OCI-LY7 (cell line): ENCODE data around the gene TAB2. TPM values are rescaled to one million over a fixed set of nuclear protein-coding genes. Genes with fewer than 3 reads are reported as not detected.

Source experiments
- BruUV-seq: library from RNA; stranded (reverse); fragments of 400-500 nt; replicated peaks from 2 replicates; lab custom pipeline; 2021; lab: Mats Ljungman, UMichigan
- CTCF ChIA-PET: fragments of 300-600 bp; sonication (Branson Sonifier 250); formaldehyde crosslinking; loops from one replicate; lab custom pipeline; 2022; ENCODE audit warnings: antibody characterized with exemption; ENCODE audit not compliant: unreplicated experiment; lab: Charles Lee
- POLR2A ChIA-PET: fragments of 300-600 bp; sonication (Branson Sonifier 250); formaldehyde crosslinking; loops from one replicate; lab custom pipeline; 2022; ENCODE audit warnings: antibody characterized with exemption; lab: Charles Lee
- DNase-seq: peaks from one replicate; pipeline ENCODE4 v3.0.0-alpha.2; 2015; ENCODE audit warnings: low spot score
- H2AFZ ChIP-seq: fragments of 200-600 bp; sonication (generic), shearing (Covaris generic); 2 replicates; pipeline ENCODE4 v1.6.1; 2014; ENCODE audit warnings: mild to moderate bottlenecking, antibody characterized with exemption, low read length, moderate library complexity
- H3K27ac ChIP-seq: fragments of 200-600 bp; sonication (generic); 2 replicates; pipeline ENCODE4 v1.5.1; 2014; ENCODE audit warnings: mixed run types, low read depth, mild to moderate bottlenecking, moderate library complexity, low read length, inconsistent platforms; ENCODE audit not compliant: poor library complexity, severe bottlenecking
- H3K36me3 ChIP-seq: fragments of 200-600 bp; sonication (generic); 2 replicates; pipeline ENCODE4 v1.6.1; 2014; ENCODE audit warnings: mild to moderate bottlenecking, antibody characterized with exemption, low read length, moderate library complexity, mixed read lengths; ENCODE audit not compliant: insufficient read depth
- H3K4me1 ChIP-seq: fragments of 200-600 bp; sonication (generic); 2 replicates; pipeline ENCODE4 v1.5.1; 2014; ENCODE audit warnings: mild to moderate bottlenecking, low read length; ENCODE audit not compliant: insufficient read depth, poor library complexity, severe bottlenecking
- H3K4me2 ChIP-seq: fragments of 200-600 bp; sonication (generic); 2 replicates; pipeline ENCODE4 v1.6.1; 2014; ENCODE audit warnings: mild to moderate bottlenecking, low read length
- H3K4me3 ChIP-seq: fragments of 200-600 bp; sonication (generic); 2 replicates; pipeline ENCODE4 v1.5.1; 2014; ENCODE audit warnings: mild to moderate bottlenecking, low read depth, low read length; ENCODE audit not compliant: poor library complexity, severe bottlenecking
- H3K79me2 ChIP-seq: fragments of 200-600 bp; sonication (generic); 2 replicates; pipeline ENCODE4 v1.6.1; 2016; ENCODE audit warnings: low read depth, mild to moderate bottlenecking, low read length, moderate library complexity, mixed read lengths; ENCODE audit not compliant: insufficient read depth
- H3K9me2 ChIP-seq: fragments of 200-600 bp; sonication (generic); 2 replicates; pipeline ENCODE4 v1.6.1; 2016; ENCODE audit warnings: mild to moderate bottlenecking, low read length, mixed read lengths; ENCODE audit not compliant: insufficient read depth
- H3K9me3 ChIP-seq: fragments of 200-600 bp; sonication (generic); 2 replicates; pipeline ENCODE4 v1.6.1; 2014; ENCODE audit warnings: mild to moderate bottlenecking, mixed run types, low read length, mixed read lengths
- H4K20me1 ChIP-seq: fragments of 200-600 bp; sonication (generic); 2 replicates; pipeline ENCODE4 v1.6.1; 2014; ENCODE audit warnings: mild to moderate bottlenecking, antibody characterized with exemption, low read length, moderate library complexity, mixed read lengths; ENCODE audit not compliant: insufficient read depth
- EZH2phosphoT487 ChIP-seq: fragments of 200-600 bp; sonication (generic); IDR thresholded peaks from 2 replicates; pipeline ENCODE4 v1.6.1; 2018; ENCODE audit warnings: low read depth, borderline replicate concordance, mild to moderate bottlenecking, mixed run types, antibody characterized with exemption, low read length, moderate library complexity, mixed read lengths
- intact Hi-C: fragments of 100-400 bp; cut with micrococcal nuclease; formaldehyde crosslinking; loops from one replicate; pipeline ENCODE4 v1.10.0; 2022; ENCODE audit not compliant: unreplicated experiment
- total RNA-seq, 2 experiments: library from RNA; depleted of rRNA in 1 of 2; stranded (reverse); fragments of >200 nt in 1 of 2; shearing (Covaris generic) in 1 of 2; gene quantifications; 2 replicates each; pipeline ENCODE4 v1.2.3, GENCODE V29; 2014 to 2022
- TF ChIP-seq, protein P1 (sequence below): fragments of 200-600 bp; sonication (generic); conservative IDR thresholded peaks from 2 replicates; pipeline ENCODE4 v1.5.1; 2014; ENCODE audit warnings: mild to moderate bottlenecking, antibody characterized with exemption, low read length, moderate library complexity, mixed read lengths

Gene TAB2
- total RNA-seq, 2 experiments from 2014 or later: 17.3 to 35.8 TPM

DNA sequence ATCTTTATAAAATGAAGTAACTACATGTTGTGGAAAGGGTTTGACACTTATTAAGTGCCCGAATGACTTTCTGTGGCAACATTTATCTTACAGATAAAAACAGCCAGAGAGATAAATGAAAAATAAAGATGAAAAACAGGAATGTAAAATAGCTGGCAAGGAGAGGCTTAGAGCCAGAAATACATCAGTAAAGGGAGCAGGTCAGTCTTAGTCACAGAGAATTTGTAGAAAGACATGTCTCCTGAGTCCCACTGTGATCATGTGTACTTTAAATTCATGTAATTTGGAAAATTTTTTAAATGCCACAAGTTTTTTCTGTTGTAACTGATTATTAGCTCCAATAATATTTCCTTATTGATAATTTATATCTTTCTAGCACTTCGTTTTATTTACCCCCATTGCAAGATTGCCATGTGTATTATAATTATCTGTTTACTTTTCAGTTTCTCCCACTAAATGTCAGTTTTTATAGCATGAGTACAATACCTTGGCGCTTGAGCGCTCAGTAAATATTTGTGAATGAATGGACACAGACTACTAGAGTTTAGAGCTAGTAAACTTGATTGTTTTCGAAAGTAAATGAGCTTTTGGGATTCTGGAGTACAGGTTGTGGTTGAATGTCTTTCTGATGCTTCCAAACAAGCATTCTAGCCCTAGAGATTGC lies 15.2 kb downstream of the TAB2 start:
- intact Hi-C loops: no loop called here
- H3K4me3 ChIP-seq: no peak overlapping the region
- no peaks in the 10 kb centered on the region for H3K9me2 ChIP-seq
- TF ChIP-seq, protein P1, sequence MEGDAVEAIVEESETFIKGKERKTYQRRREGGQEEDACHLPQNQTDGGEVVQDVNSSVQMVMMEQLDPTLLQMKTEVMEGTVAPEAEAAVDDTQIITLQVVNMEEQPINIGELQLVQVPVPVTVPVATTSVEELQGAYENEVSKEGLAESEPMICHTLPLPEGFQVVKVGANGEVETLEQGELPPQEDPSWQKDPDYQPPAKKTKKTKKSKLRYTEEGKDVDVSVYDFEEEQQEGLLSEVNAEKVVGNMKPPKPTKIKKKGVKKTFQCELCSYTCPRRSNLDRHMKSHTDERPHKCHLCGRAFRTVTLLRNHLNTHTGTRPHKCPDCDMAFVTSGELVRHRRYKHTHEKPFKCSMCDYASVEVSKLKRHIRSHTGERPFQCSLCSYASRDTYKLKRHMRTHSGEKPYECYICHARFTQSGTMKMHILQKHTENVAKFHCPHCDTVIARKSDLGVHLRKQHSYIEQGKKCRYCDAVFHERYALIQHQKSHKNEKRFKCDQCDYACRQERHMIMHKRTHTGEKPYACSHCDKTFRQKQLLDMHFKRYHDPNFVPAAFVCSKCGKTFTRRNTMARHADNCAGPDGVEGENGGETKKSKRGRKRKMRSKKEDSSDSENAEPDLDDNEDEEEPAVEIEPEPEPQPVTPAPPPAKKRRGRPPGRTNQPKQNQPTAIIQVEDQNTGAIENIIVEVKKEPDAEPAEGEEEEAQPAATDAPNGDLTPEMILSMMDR: no peak
- no peak for TF ChIP-seq EZH2phosphoT487
- H3K27ac ChIP-seq: no peak overlapping the region
- CTCF ChIA-PET: no interaction called here
- H3K9me3 ChIP-seq: no peaks in the 10 kb centered on the region
- H3K4me1 ChIP-seq: peaks cover 3% of the 10 kb centered on the region
- no TSS peak for BruUV-seq
- no peak overlapping the region for H2AFZ ChIP-seq
- H3K4me2 ChIP-seq: no peak overlapping the region
- peaks cover 53% of the 10 kb centered on the region for H4K20me1 ChIP-seq
- H3K36me3 ChIP-seq: no peaks in the 10 kb centered on the region
- peaks cover 100% of the 10 kb centered on the region for H3K79me2 ChIP-seq
- DNase-seq: no peak
- POLR2A ChIA-PET: interaction anchor here (1.3 to 3.3 kb wide), 3 partner anchors 11 to 18 kb away, joined by 4 to 17 read pairs (median 7); no protein-coding TSS in a partner anchor

DNA sequence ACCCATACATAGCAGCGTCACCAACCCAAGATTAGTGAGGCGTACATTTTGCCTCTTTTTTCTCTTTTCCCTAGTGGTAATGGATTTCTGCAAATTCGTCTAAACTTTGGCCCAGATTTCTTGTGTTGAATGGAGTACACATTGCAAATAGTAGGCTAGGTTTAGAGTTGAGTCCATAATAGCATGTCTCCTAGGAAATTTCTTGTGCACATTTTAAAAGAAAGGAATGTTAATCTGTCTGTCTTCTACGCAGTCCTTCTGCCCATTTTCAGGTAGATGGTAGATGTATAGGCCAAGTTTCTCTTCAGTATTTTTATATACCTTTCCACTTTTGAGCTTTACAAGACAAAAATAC lies 15.7 kb downstream of the TAB2 start:
- no peaks in the 10 kb centered on the region for H3K9me2 ChIP-seq
- no peaks in the 10 kb centered on the region for H3K9me3 ChIP-seq
- no TSS peak for BruUV-seq
- H3K4me2 ChIP-seq: no peak overlapping the region
- no peak overlapping the region for H3K27ac ChIP-seq
- TF ChIP-seq EZH2phosphoT487: no peak
- TF ChIP-seq, protein P1: no peak
- peaks cover 100% of the 10 kb centered on the region for H3K79me2 ChIP-seq
- intact Hi-C loops: no loop called here
- no peak overlapping the region for H3K4me3 ChIP-seq
- H2AFZ ChIP-seq: no peak overlapping the region
- POLR2A ChIA-PET: interaction anchor here (0.6 to 3.3 kb wide), 5 partner anchors 11 to 91 kb away, joined by 3 to 17 read pairs (median 4); no protein-coding TSS in a partner anchor
- no peaks in the 10 kb centered on the region for H3K36me3 ChIP-seq
- peaks cover 3% of the 10 kb centered on the region for H3K4me1 ChIP-seq
- DNase-seq: no peak
- peaks cover 53% of the 10 kb centered on the region for H4K20me1 ChIP-seq
- CTCF ChIA-PET: no interaction called here

DNA sequence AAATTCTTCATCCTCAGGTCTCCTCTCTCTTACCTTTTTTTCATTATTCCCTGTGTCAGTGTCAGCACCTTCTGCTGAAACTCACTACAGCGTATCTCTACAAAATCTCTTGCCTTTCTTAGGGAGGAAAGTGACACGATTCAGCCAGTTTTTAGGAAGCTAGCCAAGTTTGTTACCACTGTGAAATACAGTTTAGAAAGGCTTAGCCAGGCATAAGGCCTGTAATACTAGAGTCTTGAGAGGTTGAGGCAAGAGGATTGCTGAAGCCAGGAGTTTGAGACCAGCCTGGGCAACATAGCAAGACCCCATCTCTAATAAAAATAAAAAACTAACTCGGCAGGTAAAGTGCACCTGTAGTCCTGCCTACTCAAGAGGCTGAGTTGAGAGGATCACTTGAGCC lies 16.7 kb downstream of the TAB2 start:
- H3K9me2 ChIP-seq: no peaks in the 10 kb centered on the region
- H3K27ac ChIP-seq: no peak overlapping the region
- H3K36me3 ChIP-seq: peaks cover 5% of the 10 kb centered on the region; the same call in 1 of the 2 replicates
- ChIA-PET POLR2A (interaction anchor here (0.7 to 1.0 kb wide), 2 partner anchors 10 to 92 kb away, joined by 3 read pairs; no protein-coding TSS in a partner anchor), CTCF (interaction anchor here (0.7 kb wide), 1 partner anchor 88 kb away, joined by 3 read pairs; no protein-coding TSS in a partner anchor)
- intact Hi-C loops: no loop called here
- peaks cover 100% of the 10 kb centered on the region for H3K79me2 ChIP-seq
- TF ChIP-seq, protein P1: no peak
- TF ChIP-seq EZH2phosphoT487: no peak
- no TSS peak for BruUV-seq
- peaks cover 48% of the 10 kb centered on the region for H4K20me1 ChIP-seq
- no peak overlapping the region for H2AFZ ChIP-seq
- no peak for DNase-seq
- no peaks in the 10 kb centered on the region for H3K9me3 ChIP-seq
- H3K4me2 ChIP-seq: no peak overlapping the region
- no peak overlapping the region for H3K4me3 ChIP-seq
- H3K4me1 ChIP-seq: peaks cover 3% of the 10 kb centered on the region
